Body of pancreas (tissue), 4 donors: Measurements from ENCODE around the gene GPC1. TPM values are rescaled to one million over a fixed set of nuclear protein-coding genes. Genes with fewer than 3 reads are reported as not detected.

Source experiments
- ATAC-seq: fragments of 150-250 bp; one replicate; pipeline ENCODE4 v1.9.1; 2016
- DNase-seq, 4 donors: peaks; one replicate each; pipeline ENCODE4 v3.0.0-alpha.2; 2019
- H3K27ac ChIP-seq, 4 donors: fragments of 200-600 bp; sonication (generic); 1 replicate in 3 of 4; 2 replicates in 1 of 4; pipeline versions ENCODE4 v1.5.1 to v1.6.1; 2016 to 2019; ENCODE audit warnings: mild to moderate bottlenecking in 1 of 4, mixed read lengths in 1 of 4, moderate library complexity in 1 of 4
- H3K27me3 ChIP-seq, 2 donors: fragments of 200-600 bp; sonication (generic); one replicate each; pipeline ENCODE4 v1.6.0; 2016; ENCODE audit warnings: mild to moderate bottlenecking in 1 of 2
- H3K36me3 ChIP-seq, 2 donors: fragments of 200-600 bp; sonication (generic); replicated peaks in 1 of 2; 2 replicates each; pipeline ENCODE4 v1.5.1; 2016; ENCODE audit warnings: low read depth in 2 of 2; ENCODE audit not compliant: insufficient read depth in 1 of 2
- H3K4me1 ChIP-seq: fragments of 200-600 bp; sonication (generic); one replicate; pipeline ENCODE4 v1.6.0; 2016
- H3K4me3 ChIP-seq, 2 donors: fragments of 200-600 bp; sonication (generic); 1 replicate in 1 of 2; 2 replicates in 1 of 2; pipeline ENCODE4 v1.5.1; 2016 to 2019
- H3K9me3 ChIP-seq, 3 donors: fragments of 200-600 bp; sonication (generic); 1 replicate in 2 of 3; 2 replicates in 1 of 3; pipeline ENCODE4 v1.5.1; 2016
- POLR2A ChIP-seq, 3 donors: fragments of 450-650 bp; IDR thresholded peaks; one replicate each; pipeline ENCODE4 v1.6.1; 2016; ENCODE audit warnings: antibody characterized with exemption in 3 of 3, mild to moderate bottlenecking in 2 of 3
- WGBS, 2 donors: methylation state at CpG; one replicate each; pipeline ENCODE4 v1.1.5; 2017; 5-methylcytosine and 5-hydroxymethylcytosine counted together
- intact Hi-C: fragments of 100-400 bp; cut with DNase I; formaldehyde crosslinking; loops from one replicate; pipeline ENCODE4 v1.15.1; 2023
- total RNA-seq, 2 donors: library from RNA; depleted of rRNA; stranded (reverse); fragments of >200 nt; gene quantifications; one replicate each; pipeline ENCODE4 v1.1.0, GENCODE V29; 2016
- TF ChIP-seq, protein P1 (sequence below), 7 experiments: fragments of 450-650 bp in 4 of 7; fragments of 200-600 bp in 3 of 7; sonication (generic) in 3 of 7; IDR thresholded peaks; one replicate each; pipeline ENCODE4 v1.5.1; 2016 to 2019; ENCODE audit warnings: antibody characterized with exemption in 7 of 7

Gene GPC1
- total RNA-seq, 2 donors from 2014 or later, result 23.3 to 30.7 TPM

- Histone ChIP-seq H3K4me1 (peaks cover 27% of the 10 kb centered on the region), H3K27me3 (no peaks in the 10 kb centered on the region), H3K9me3 (no peaks in the 10 kb centered on the region), H3K36me3 (no peaks in the 10 kb centered on the region), H3K4me3 (no peak overlapping the region), H3K27ac (no peak overlapping the region)
- TF ChIP-seq, protein P1, sequence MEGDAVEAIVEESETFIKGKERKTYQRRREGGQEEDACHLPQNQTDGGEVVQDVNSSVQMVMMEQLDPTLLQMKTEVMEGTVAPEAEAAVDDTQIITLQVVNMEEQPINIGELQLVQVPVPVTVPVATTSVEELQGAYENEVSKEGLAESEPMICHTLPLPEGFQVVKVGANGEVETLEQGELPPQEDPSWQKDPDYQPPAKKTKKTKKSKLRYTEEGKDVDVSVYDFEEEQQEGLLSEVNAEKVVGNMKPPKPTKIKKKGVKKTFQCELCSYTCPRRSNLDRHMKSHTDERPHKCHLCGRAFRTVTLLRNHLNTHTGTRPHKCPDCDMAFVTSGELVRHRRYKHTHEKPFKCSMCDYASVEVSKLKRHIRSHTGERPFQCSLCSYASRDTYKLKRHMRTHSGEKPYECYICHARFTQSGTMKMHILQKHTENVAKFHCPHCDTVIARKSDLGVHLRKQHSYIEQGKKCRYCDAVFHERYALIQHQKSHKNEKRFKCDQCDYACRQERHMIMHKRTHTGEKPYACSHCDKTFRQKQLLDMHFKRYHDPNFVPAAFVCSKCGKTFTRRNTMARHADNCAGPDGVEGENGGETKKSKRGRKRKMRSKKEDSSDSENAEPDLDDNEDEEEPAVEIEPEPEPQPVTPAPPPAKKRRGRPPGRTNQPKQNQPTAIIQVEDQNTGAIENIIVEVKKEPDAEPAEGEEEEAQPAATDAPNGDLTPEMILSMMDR (IDR thresholded peaks at IDR 0.05), result no peak
- TF ChIP-seq POLR2A (IDR thresholded peaks at IDR 0.05), result no peak
- ATAC-seq, result no peak
- intact Hi-C loops, result no loop called here
- DNase-seq, result peak; percentile 1 to 8 (median 4)
- 75 to 85% methylated on average over 3 of the region's 3 CpGs for WGBS, 2 donors
Observed at GRCh38 chr2:240431271-240431660, 4.2 kb upstream of the GPC1 start.

GRCh38 chr2:240431661-240432424 is 3.6 kb upstream of the GPC1 start:
- Histone ChIP-seq H3K36me3 (no peaks in the 10 kb centered on the region), H3K27me3 (no peaks in the 10 kb centered on the region), H3K4me1 (peaks cover 27% of the 10 kb centered on the region), H3K4me3 (no peak overlapping the region), H3K27ac (no peak overlapping the region), H3K9me3 (no peaks in the 10 kb centered on the region)
- TF ChIP-seq, protein P1 (IDR thresholded peaks at IDR 0.05), result no peak
- no peak for TF ChIP-seq POLR2A (IDR thresholded peaks at IDR 0.05)
- intact Hi-C loops, result no loop called here
- ATAC-seq, result no peak
- DNase-seq, result peak in 3 of 4 donors; percentile 1 to 7 (median 3)
- 56 to 76% methylated on average over 4 to 12 of the region's 12 CpGs for WGBS, 2 donors

DNA sequence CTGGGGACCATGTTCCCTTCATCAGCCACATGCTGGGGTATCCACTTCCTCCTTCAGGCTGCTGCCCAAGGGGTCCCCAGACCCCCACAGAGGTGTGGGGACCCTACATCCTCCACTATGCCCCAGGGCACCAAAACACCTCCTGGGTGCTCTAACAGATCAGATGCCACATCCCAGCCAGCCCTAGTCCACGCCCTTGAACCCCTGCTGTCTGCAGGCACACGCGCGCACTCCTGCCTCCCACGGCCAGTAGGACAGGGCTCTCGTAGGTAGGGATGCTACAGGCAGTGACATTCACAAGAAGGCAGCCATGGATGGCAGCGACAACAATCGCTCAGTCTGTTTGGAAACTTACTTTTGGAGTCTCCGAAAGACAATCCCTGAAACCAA is 3.0 kb upstream of the GPC1 start:
- Histone ChIP-seq H3K27ac (no peak overlapping the region), H3K4me1 (peaks cover 27% of the 10 kb centered on the region), H3K4me3 (no peak overlapping the region), H3K27me3 (no peaks in the 10 kb centered on the region), H3K36me3 (no peaks in the 10 kb centered on the region), H3K9me3 (no peaks in the 10 kb centered on the region)
- no peak for ATAC-seq
- intact Hi-C loops, result no loop called here
- peak in 1 of 4 donors; percentile 5 for DNase-seq
- 78 to 87% methylated on average over 7 to 9 of the region's 9 CpGs for WGBS, 2 donors
- TF ChIP-seq POLR2A (IDR thresholded peaks at IDR 0.05), result no peak

GRCh38 chr2:240432820-240433801 is 2.4 kb upstream of the GPC1 start:
- no peak overlapping the region for H3K4me3 ChIP-seq
- peaks cover 32% of the 10 kb centered on the region for H3K4me1 ChIP-seq
- ATAC-seq (no peak), DNase-seq (peak in 3 of 4 donors; percentile 7 to 18 (median 11))
- H3K36me3 ChIP-seq, result no peaks in the 10 kb centered on the region
- 80 to 85% methylated on average over 13 to 34 of the region's 34 CpGs for WGBS, 2 donors
- intact Hi-C loops, result no loop called here
- TF ChIP-seq POLR2A (IDR thresholded peaks at IDR 0.05), result no peak
- TF ChIP-seq, protein P1 (IDR thresholded peaks at IDR 0.05), result no peak
- no peak overlapping the region for H3K27ac ChIP-seq
- no peaks in the 10 kb centered on the region for H3K9me3 ChIP-seq
- H3K27me3 ChIP-seq, result no peaks in the 10 kb centered on the region
